HG02759 (cell line): ENCODE measurements around the gene NFYC.
A peak's percentile ranks its signal among the peaks of the same experiment; 100 is the strongest.

ENCODE experiments used
- ATAC-seq: cut with Tn5 transposase; IDR thresholded peaks from one replicate; pipeline ENCODE4 v1.9.1; 2021; ENCODE audit warnings: mild to moderate bottlenecking, moderate library complexity; ENCODE audit not compliant: unreplicated experiment

NFYC gene

GRCh38 chr1:40794974-40795715 lies 103.6 kb downstream of the NFYC start:
- ATAC-seq = no peak

GRCh38 chr1:40795811-40796586 lies 104.5 kb downstream of the NFYC start:
- no peak for ATAC-seq

- ATAC-seq = no peak
Observed at GRCh38 chr1:40796939-40797667, 105.6 kb downstream of the NFYC start.

- ATAC-seq = no peak
Observed at GRCh38 chr1:40797668-40798010, 106.1 kb downstream of the NFYC start.

- ATAC-seq = no peak
Observed at GRCh38 chr1:40798366-40799281, 107.1 kb downstream of the NFYC start.

GRCh38 chr1:40799351-40799867 lies 107.9 kb downstream of the NFYC start:
- ATAC-seq = no peak

- no peak for ATAC-seq
Observed at GRCh38 chr1:40801742-40802077, 110.2 kb downstream of the NFYC start.

GRCh38 chr1:40802078-40802741 lies 110.7 kb downstream of the NFYC start:
- peak; percentile 72 for ATAC-seq

- no peak for ATAC-seq
Observed at GRCh38 chr1:40802742-40803113, 111.2 kb downstream of the NFYC start.

- no peak for ATAC-seq
Observed at GRCh38 chr1:40803447-40803846, 111.9 kb downstream of the NFYC start.

GRCh38 chr1:40803902-40804301 lies 112.4 kb downstream of the NFYC start:
- no peak for ATAC-seq

- no peak for ATAC-seq
Observed at GRCh38 chr1:40806240-40806639, 114.7 kb downstream of the NFYC start.

GRCh38 chr1:40806731-40807695 lies 115.5 kb downstream of the NFYC start:
- no peak for ATAC-seq

- no peak for ATAC-seq
Observed at GRCh38 chr1:40808002-40808401, 116.5 kb downstream of the NFYC start.

- ATAC-seq = no peak
Observed at GRCh38 chr1:40808444-40808843, 116.9 kb downstream of the NFYC start.

GRCh38 chr1:40808909-40809308 lies 117.4 kb downstream of the NFYC start:
- ATAC-seq = no peak

GRCh38 chr1:40810927-40811326 lies 119.4 kb downstream of the NFYC start:
- no peak for ATAC-seq

- no peak for ATAC-seq
Observed at GRCh38 chr1:40815420-40815819, 123.9 kb downstream of the NFYC start.

GRCh38 chr1:40817791-40818263 lies 126.3 kb downstream of the NFYC start:
- no peak for ATAC-seq
